HepG2 (cell line): ENCODE data around the gene SNX22. TPM values are rescaled to one million over a fixed set of nuclear protein-coding genes. Genes with fewer than 3 reads are reported as not detected.

ENCODE experiments used
- BCLAF1 ChIP-seq: fragments of 450-650 bp; IDR thresholded peaks from 2 replicates; pipeline ENCODE4 v1.6.1; 2017; ENCODE audit warnings: mild to moderate bottlenecking
- FOSL2 ChIP-seq: sonication (generic); formaldehyde crosslinking; IDR thresholded peaks from 2 replicates; pipeline ENCODE4 v1.4.0; 2020; ENCODE audit warnings: missing genetic modification reagents
- HNF1A ChIP-seq, 2 experiments: sonication (generic) in 1 of 2; formaldehyde crosslinking in 1 of 2; IDR thresholded peaks; 2 replicates each; pipeline versions ENCODE4 v1.4.0 to v1.6.1; 2016 to 2020; ENCODE audit warnings: borderline replicate concordance in 1 of 2, low read depth in 1 of 2, mild to moderate bottlenecking in 1 of 2, missing genetic modification reagents in 1 of 2
- HNF1B ChIP-seq: sonication (generic); formaldehyde crosslinking; IDR thresholded peaks from 2 replicates; pipeline ENCODE4 v1.5.1; 2020; ENCODE audit warnings: mild to moderate bottlenecking, moderate library complexity, missing genetic modification reagents
- HNF4G ChIP-seq, 2 experiments: sonication (generic) in 1 of 2; formaldehyde crosslinking in 1 of 2; IDR thresholded peaks; 2 replicates each; pipeline versions ENCODE4 v1.4.0 to v1.6.1; 2011 to 2020; ENCODE audit warnings: borderline replicate concordance in 2 of 2, low read depth in 2 of 2, mild to moderate bottlenecking in 2 of 2, low read length in 1 of 2, missing genetic modification reagents in 1 of 2, moderate library complexity in 1 of 2
- MAFK ChIP-seq, 2 experiments: IDR thresholded peaks in 1 of 2; conservative IDR thresholded peaks in 1 of 2; 2 replicates each; pipeline ENCODE4 v1.6.1; 2011; ENCODE audit warnings: improper control_type of control experiment in 2 of 2, low read length in 2 of 2
- MATR3 ChIP-seq: sonication (generic); formaldehyde crosslinking; IDR thresholded peaks from 2 replicates; pipeline ENCODE4 v1.4.0; 2020; ENCODE audit warnings: missing genetic modification reagents
- SYNCRIP ChIP-seq: fragments of 200-400 bp; formaldehyde crosslinking; IDR thresholded peaks from 2 replicates; pipeline ENCODE4 v1.6.1; 2018; ENCODE audit warnings: mild to moderate bottlenecking, low read depth, low read length; ENCODE audit not compliant: insufficient read depth
- ZFP91 ChIP-seq: sonication (generic); formaldehyde crosslinking; IDR thresholded peaks from 2 replicates; pipeline ENCODE4 v1.9.0; 2022; ENCODE audit warnings: missing genetic modification reagents, mild to moderate bottlenecking, borderline replicate concordance
- ZNF276 ChIP-seq: sonication (generic); formaldehyde crosslinking; IDR thresholded peaks from 2 replicates; pipeline ENCODE4 v1.4.0; 2020; ENCODE audit warnings: mild to moderate bottlenecking, low read depth, missing genetic modification reagents
- ZNF724P ChIP-seq: sonication (generic); formaldehyde crosslinking; IDR thresholded peaks from 2 replicates; pipeline ENCODE4 v1.8.0; 2022; ENCODE audit warnings: missing genetic modification reagents, borderline replicate concordance
- ZNF792 ChIP-seq: IDR thresholded peaks from 2 replicates; pipeline ENCODE4 v1.6.1; 2016
- ZZZ3 ChIP-seq: sonication (generic); formaldehyde crosslinking; IDR thresholded peaks from 2 replicates; pipeline ENCODE4 v1.4.0; 2020; ENCODE audit warnings: missing genetic modification reagents, mild to moderate bottlenecking, borderline replicate concordance
- polyA plus RNA-seq, 8 experiments: library from polyadenylated mRNA; depleted of rRNA in 3 of 8; stranded (reverse) in 7 of 8; unstranded in 1 of 8; fragments of >200 nt; fragmentation: Illumina TruSeq in 4 of 8; extraction: Trizol in 4 of 8; gene quantifications; 2 replicates each; pipeline versions ENCODE4 v1.2.1 to v1.2.3, GENCODE V29; 2011 to 2016; ENCODE audit warnings: low read depth in 4 of 8, missing spikeins in 1 of 8, mixed read lengths in 1 of 8; ENCODE audit not compliant: insufficient read depth in 1 of 8
- total RNA-seq, 5 experiments: library from RNA; depleted of rRNA; stranded (reverse); fragments of >200 nt; fragmentation: Illumina TruSeq; extraction: Trizol; gene quantifications; 2 replicates each; pipeline ENCODE4 v1.2.3, GENCODE V29; 2016; ENCODE audit warnings: low read depth in 1 of 5

The SNX22 gene
- total and polyA plus RNA-seq, 2 of the 13 experiments (the other 11 are each of a cell fraction or from before 2014, with no cell fraction given): 2.3 to 5.5 TPM

GRCh38 chr15:64153480-64154367, 2.2 kb downstream of the SNX22 start (continued):
- no peak for TF ChIP-seq ZNF276 (CRISPR knock-in tag)
- no peak for TF ChIP-seq MATR3 (CRISPR knock-in tag)
- no peak for TF ChIP-seq BCLAF1
- no peak; the same call in 1 of the 2 replicates for TF ChIP-seq ZFP91 (CRISPR knock-in tag)
- peak; percentile 85 for TF ChIP-seq HNF1B (CRISPR knock-in tag)
- no peak for TF ChIP-seq MAFK (conservative IDR thresholded peaks at IDR 0.05 in 1 of 2, IDR thresholded peaks at IDR 0.05 in 1 of 2; ENCODE audit: low read length in 2 of 2)
- no peak for TF ChIP-seq HNF1A (IDR thresholded peaks at IDR 0.05; ENCODE audit: low read depth)
- peak; percentile 26; the same call in 1 of the 2 replicates for TF ChIP-seq HNF1A (CRISPR knock-in tag; IDR thresholded peaks at IDR 0.05; ENCODE audit: borderline replicate concordance)
- no peak for TF ChIP-seq HNF4G (IDR thresholded peaks at IDR 0.05; ENCODE audit: borderline replicate concordance, low read depth, low read length)
- TF ChIP-seq HNF4G (CRISPR knock-in tag; IDR thresholded peaks at IDR 0.05; ENCODE audit: borderline replicate concordance, low read depth): no peak
- no peak for TF ChIP-seq ZNF792 (CRISPR knock-in tag)
- no peak for TF ChIP-seq SYNCRIP
- no peak for TF ChIP-seq ZNF724P
- TF ChIP-seq FOSL2: peak; percentile 11; the same call in 1 of the 2 replicates
- TF ChIP-seq ZZZ3: no peak
